NCI-H1436 treated with DMSO at 0.1 percent for 48 hours (cell line): ENCODE data around the gene PIEZO2.
"Not testable (repeated sequence)": the region's sequence is repeated elsewhere in the genome, so short reads cannot be mapped to it uniquely, and the experiment has no call there.

ENCODE experiments used
- DNase-seq: peaks from one replicate; lab custom pipeline; 2025; lab: John Stamatoyannopoulos, UW

The PIEZO2 gene

GRCh38 chr18:10926621-10927161 lies 222.7 kb downstream of the PIEZO2 start:
- no peak for DNase-seq

- no peak for DNase-seq
Observed at GRCh38 chr18:10924290-10924689, 225.1 kb downstream of the PIEZO2 start.

- DNase-seq, result no peak
Observed at GRCh38 chr18:10923551-10924070, 225.8 kb downstream of the PIEZO2 start.

- no peak for DNase-seq
Observed at GRCh38 chr18:10923141-10923540, 226.2 kb downstream of the PIEZO2 start.

GRCh38 chr18:10922712-10923111 lies 226.7 kb downstream of the PIEZO2 start:
- DNase-seq, result not testable (repeated sequence)

GRCh38 chr18:10920309-10920708 lies 229.1 kb downstream of the PIEZO2 start:
- DNase-seq, result not testable (repeated sequence)

- no peak for DNase-seq
Observed at GRCh38 chr18:10919851-10920250, 229.5 kb downstream of the PIEZO2 start.

- DNase-seq, result no peak
Observed at GRCh38 chr18:10916865-10917264, 232.5 kb downstream of the PIEZO2 start.

GRCh38 chr18:10916387-10916786 lies 233.0 kb downstream of the PIEZO2 start:
- no peak for DNase-seq

- not testable (repeated sequence) for DNase-seq
Observed at GRCh38 chr18:10915748-10916147, 233.6 kb downstream of the PIEZO2 start.

GRCh38 chr18:10914610-10915009 lies 234.8 kb downstream of the PIEZO2 start:
- DNase-seq, result not testable (repeated sequence)

- no peak for DNase-seq
Observed at GRCh38 chr18:10913919-10914318, 235.4 kb downstream of the PIEZO2 start.

- DNase-seq, result no peak
Observed at GRCh38 chr18:10912790-10913545, 236.4 kb downstream of the PIEZO2 start.

GRCh38 chr18:10909724-10910123 lies 239.6 kb downstream of the PIEZO2 start:
- DNase-seq, result no peak

- no peak for DNase-seq
Observed at GRCh38 chr18:10908760-10909159, 240.6 kb downstream of the PIEZO2 start.

- no peak for DNase-seq
Observed at GRCh38 chr18:10907749-10908148, 241.6 kb downstream of the PIEZO2 start.

GRCh38 chr18:10901329-10901728 lies 248.0 kb downstream of the PIEZO2 start:
- DNase-seq, result no peak

GRCh38 chr18:10900435-10900834 lies 248.9 kb downstream of the PIEZO2 start:
- no peak for DNase-seq

- DNase-seq, result no peak
Observed at GRCh38 chr18:10899481-10899880, 249.9 kb downstream of the PIEZO2 start.

GRCh38 chr18:10898417-10898974 lies 250.9 kb downstream of the PIEZO2 start:
- DNase-seq, result no peak

GRCh38 chr18:10896851-10897250 lies 252.5 kb downstream of the PIEZO2 start:
- no peak for DNase-seq

- no peak for DNase-seq
Observed at GRCh38 chr18:10895976-10896375, 253.4 kb downstream of the PIEZO2 start.

GRCh38 chr18:10894501-10894900 lies 254.9 kb downstream of the PIEZO2 start:
- DNase-seq, result no peak
